ENCODE results near the gene PGA3. TPM values are rescaled to one million over a fixed set of nuclear protein-coding genes. Genes with fewer than 3 reads are reported as not detected.

Gene PGA3
- total RNA-seq, 2 donors from 2014 or later, result 0.77 TPM; not detected in 1

DNA sequence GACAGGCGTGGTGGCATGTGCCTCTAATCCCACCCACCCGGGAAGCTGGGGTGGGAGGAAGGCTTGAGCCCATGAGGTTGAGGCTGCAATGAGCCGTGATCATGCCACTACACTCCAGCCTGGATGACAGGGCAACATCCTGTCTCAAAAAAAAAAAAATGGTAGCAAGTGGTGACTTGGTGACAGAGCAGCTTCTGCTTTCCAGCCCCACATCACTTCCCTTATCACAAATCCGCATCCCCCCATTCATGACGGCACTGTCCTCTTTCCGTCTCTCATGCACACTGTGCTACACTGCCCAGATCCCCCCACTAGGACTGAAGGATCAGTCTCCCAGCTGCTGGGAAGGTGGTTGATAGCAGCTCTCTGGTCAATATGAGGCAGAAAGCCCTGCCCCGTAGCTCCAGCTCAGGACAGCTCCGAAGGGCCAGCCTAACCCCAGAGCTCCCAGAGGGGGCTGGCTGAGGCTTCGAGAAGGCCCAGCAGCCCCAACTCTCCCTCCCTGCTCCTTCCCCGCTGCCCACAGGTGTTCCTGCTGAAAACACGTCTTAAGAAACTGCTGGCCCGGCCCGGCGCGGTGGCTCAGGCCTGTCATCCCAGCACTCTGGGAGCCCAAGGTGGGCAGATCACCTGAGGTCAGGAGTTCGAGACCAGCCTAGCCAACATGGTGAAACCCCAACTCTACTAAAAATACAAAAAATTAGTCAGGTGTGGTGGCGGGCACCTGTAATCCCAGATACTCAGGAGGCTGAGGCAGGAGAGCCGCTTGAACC is 53.6 kb downstream of the PGA3 start:
- TF ChIP-seq, protein P1, sequence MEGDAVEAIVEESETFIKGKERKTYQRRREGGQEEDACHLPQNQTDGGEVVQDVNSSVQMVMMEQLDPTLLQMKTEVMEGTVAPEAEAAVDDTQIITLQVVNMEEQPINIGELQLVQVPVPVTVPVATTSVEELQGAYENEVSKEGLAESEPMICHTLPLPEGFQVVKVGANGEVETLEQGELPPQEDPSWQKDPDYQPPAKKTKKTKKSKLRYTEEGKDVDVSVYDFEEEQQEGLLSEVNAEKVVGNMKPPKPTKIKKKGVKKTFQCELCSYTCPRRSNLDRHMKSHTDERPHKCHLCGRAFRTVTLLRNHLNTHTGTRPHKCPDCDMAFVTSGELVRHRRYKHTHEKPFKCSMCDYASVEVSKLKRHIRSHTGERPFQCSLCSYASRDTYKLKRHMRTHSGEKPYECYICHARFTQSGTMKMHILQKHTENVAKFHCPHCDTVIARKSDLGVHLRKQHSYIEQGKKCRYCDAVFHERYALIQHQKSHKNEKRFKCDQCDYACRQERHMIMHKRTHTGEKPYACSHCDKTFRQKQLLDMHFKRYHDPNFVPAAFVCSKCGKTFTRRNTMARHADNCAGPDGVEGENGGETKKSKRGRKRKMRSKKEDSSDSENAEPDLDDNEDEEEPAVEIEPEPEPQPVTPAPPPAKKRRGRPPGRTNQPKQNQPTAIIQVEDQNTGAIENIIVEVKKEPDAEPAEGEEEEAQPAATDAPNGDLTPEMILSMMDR (IDR thresholded peaks at IDR 0.05), result no peak
- no peaks in the 10 kb centered on the region for H3K4me1 ChIP-seq (replicated peaks)
- WGBS, result 91% methylated on average over 18 of the region's 18 CpGs
- H3K27me3 ChIP-seq (replicated peaks; ENCODE audit: insufficient read depth), result no peaks in the 10 kb centered on the region
- H3K4me3 ChIP-seq, result no peak overlapping the region
- H3K27ac ChIP-seq, result no peak overlapping the region
- H3K36me3 ChIP-seq, result no peaks in the 10 kb centered on the region
- DNase-seq (ENCODE audit: low spot score), result no peak
- intact Hi-C loops (cut with DNase I), result no loop called here
- H3K9me3 ChIP-seq, result no peaks in the 10 kb centered on the region

DNA sequence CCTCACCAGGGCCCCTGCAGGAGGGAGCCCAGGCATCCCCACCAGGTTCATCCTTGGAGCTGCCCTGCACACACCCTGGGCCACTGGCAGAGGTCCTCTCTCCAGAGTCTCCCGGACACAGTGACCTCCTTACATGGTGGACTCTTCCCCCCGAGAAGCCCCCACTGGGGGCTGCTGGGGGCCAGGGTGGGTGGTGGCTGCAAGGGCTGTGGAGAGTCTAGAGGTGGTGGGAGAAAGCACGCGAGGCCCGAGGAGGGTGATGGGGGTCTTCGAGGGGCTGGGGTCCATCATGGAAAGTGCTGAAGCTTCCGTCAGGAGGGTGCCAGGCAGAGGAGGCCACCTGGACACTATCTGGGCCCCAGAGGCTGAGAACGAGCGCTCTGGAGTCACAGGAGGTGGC is 55.2 kb downstream of the PGA3 start:
- TF ChIP-seq POLR2A (IDR thresholded peaks at IDR 0.05), result no peak
- TF ChIP-seq, protein P1 (IDR thresholded peaks at IDR 0.05), result no peak
- no peak for TF ChIP-seq POLR2AphosphoS5 (IDR thresholded peaks at IDR 0.05)
- WGBS, result 91% methylated on average over 9 of the region's 9 CpGs
- Histone ChIP-seq H3K27ac (no peak overlapping the region), H3K36me3 (no peaks in the 10 kb centered on the region), H3K4me3 (no peak overlapping the region), H3K9me3 (no peaks in the 10 kb centered on the region), H3K4me1 (replicated peaks) (no peaks in the 10 kb centered on the region), H3K27me3 (replicated peaks; ENCODE audit: insufficient read depth) (no peaks in the 10 kb centered on the region)
- DNase-seq (ENCODE audit: low spot score), result no peak
- intact Hi-C loops (cut with DNase I), result no loop called here

DNA sequence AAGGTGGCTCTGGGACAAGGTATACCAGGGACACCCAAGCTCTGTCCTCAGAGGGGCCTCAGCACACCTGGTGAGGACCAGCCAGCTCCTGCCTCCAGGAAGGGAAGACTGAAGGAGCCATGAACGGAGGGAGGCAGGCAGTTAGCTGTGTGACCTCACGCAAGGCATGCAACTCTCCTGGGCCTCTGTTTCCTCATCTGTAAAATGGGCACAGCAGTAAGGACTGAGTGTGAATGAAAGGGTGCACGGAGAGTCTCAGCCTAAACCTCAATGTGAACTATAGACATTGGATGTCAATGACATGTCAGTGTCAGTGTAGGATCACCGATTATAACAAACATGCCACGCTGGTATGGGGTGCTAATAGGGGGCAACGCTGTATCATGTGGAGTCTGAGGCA is 56.0 kb downstream of the PGA3 start:
- WGBS, result 93% methylated on average over 6 of the region's 6 CpGs
- Histone ChIP-seq H3K4me3 (no peak overlapping the region), H3K9me3 (no peaks in the 10 kb centered on the region), H3K27ac (no peak overlapping the region), H3K4me1 (replicated peaks) (no peaks in the 10 kb centered on the region), H3K36me3 (no peaks in the 10 kb centered on the region), H3K27me3 (replicated peaks; ENCODE audit: insufficient read depth) (no peaks in the 10 kb centered on the region)
- TF ChIP-seq POLR2AphosphoS5 (IDR thresholded peaks at IDR 0.05) (no peak), POLR2A (IDR thresholded peaks at IDR 0.05) (no peak)
- TF ChIP-seq, protein P1 (IDR thresholded peaks at IDR 0.05), result no peak
- DNase-seq (ENCODE audit: low spot score), result no peak
- intact Hi-C loops (cut with DNase I), result no loop called here

Other genes with a start within 250 kb of the PGA3 start
- gene CD6, start 231.8 kb upstream of the PGA3 start, total RNA-seq, result 1 to 10 TPM in 1 of 2 donors, under 1 TPM in 1; 0.51 to 1.2 TPM
- under 1 TPM; 0.18 to 0.91 TPM for gene CD5, start 101.0 kb upstream of the PGA3 start, total RNA-seq
- 10 to 100 TPM; 32.2 to 38.8 TPM for gene VPS37C, start 42.1 kb upstream of the PGA3 start, total RNA-seq
- gene PGA4, start 18.8 kb downstream of the PGA3 start, total RNA-seq, result not detected
- not detected for gene PGA5, start 37.7 kb downstream of the PGA3 start, total RNA-seq
- gene VWCE, start 91.8 kb downstream of the PGA3 start, total RNA-seq, result 1 to 10 TPM; 2.0 to 4.3 TPM
- gene DDB1, start 129.6 kb downstream of the PGA3 start, total RNA-seq, result 100 to 1,000 TPM; 179 to 253 TPM
- 10 to 100 TPM; 52.8 to 79.3 TPM for gene TKFC, start 129.7 kb downstream of the PGA3 start, total RNA-seq
- 10 to 100 TPM; 51.6 to 79.1 TPM for gene CYB561A3, start 158.4 kb downstream of the PGA3 start, total RNA-seq
- 10 to 100 TPM; 17.9 to 35.4 TPM for gene TMEM138, start 158.9 kb downstream of the PGA3 start, total RNA-seq
- 10 to 100 TPM; 13.3 to 24.1 TPM for gene TMEM216, start 189.1 kb downstream of the PGA3 start, total RNA-seq
- 10 to 100 TPM; 44.7 to 66.8 TPM for gene CPSF7, start 226.5 kb downstream of the PGA3 start, total RNA-seq
- 10 to 100 TPM; 24.6 to 59.4 TPM for gene SDHAF2, start 226.6 kb downstream of the PGA3 start, total RNA-seq

Data from prostate gland (tissue), 2 donors.